HG03469 (cell line): ENCODE data around the gene ITGBL1.

Experiments used
- ATAC-seq: cut with Tn5 transposase; IDR thresholded peaks from one replicate; pipeline ENCODE4 v1.9.1; 2021; ENCODE audit warnings: mild to moderate bottlenecking, moderate library complexity, moderate number of reproducible peaks; ENCODE audit not compliant: unreplicated experiment

ITGBL1 gene

DNA sequence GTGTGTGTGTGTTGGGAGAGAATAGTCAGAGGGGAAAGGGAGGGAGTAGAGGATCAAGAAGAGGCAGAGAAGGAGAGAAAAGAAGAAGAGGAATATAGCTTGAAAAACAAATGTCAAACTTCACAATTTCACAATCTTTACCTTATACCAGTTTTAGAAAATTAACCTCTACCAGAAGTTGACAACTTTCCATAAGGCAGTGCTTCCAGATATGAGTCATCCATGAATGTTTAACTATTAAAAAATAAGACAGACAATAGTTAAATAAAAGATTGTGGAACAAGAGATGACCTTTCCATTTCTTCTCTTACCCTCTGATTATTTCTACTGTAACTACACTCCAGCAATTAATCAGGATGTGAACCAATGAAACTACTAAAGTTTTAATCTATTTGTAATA is 229.4 kb downstream of the ITGBL1 start:
- no peak for ATAC-seq

DNA sequence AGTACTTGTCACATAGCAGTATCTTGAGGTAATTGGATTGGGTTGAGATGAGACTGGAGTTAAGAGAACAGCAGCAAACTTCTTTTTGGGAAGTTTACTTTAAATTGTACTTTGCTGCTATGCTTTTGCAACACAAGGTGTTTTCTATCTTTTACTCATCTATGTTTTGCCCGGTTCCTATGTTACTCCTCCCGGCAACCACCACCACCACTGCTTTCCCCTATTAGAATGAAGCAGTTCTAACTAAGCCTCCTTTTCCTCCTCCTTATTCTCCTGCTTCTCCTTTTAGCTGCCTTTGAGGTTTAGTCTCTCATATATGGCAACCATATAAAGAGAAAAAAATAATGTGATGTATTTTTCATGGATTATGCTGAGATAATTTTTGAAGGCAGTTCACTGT is 233.5 kb downstream of the ITGBL1 start:
- ATAC-seq, result no peak

DNA sequence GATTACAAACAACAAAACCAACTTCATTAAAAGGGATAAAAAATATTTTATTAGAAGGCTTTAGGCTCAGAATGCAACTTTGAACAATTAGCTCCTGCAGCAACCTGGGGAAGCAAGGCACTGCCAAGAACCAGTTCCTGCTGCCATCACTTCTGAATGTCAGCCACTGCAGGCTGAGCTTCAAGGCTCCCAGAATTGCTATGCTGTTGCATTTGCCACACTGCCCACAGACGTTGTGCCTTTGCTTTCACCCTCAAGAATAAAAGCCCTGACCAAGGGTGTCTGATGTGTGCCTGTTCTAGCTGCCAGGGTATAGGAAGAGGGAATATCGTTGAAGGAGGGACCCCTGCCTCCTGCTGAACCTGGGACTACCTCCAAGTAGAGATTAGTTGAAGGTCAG is 238.4 kb downstream of the ITGBL1 start:
- ATAC-seq, result no peak

DNA sequence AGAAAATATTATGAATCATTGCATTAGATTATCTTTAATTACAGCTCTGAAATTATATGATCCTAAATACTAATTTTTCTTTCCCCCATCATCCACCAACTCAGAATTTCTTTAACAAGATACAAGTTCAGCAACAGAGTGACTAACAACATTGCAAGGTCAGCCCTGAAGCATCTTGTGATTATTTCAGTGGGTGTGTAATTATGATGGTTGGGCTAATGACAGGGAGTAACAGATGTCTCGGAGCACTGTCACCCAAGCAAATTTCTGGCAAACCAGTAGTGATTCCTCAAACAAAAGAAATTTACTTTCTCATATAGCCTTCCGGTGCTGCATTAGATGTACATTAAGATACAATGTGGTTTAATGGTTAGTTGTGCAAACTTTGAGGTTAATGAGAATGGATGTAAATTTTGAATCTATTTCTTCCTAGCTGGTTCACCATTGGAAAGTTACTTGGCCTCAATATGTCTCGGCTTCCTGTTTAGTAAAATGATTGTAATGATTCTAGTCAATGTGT is 238.9 kb downstream of the ITGBL1 start:
- no peak for ATAC-seq

DNA sequence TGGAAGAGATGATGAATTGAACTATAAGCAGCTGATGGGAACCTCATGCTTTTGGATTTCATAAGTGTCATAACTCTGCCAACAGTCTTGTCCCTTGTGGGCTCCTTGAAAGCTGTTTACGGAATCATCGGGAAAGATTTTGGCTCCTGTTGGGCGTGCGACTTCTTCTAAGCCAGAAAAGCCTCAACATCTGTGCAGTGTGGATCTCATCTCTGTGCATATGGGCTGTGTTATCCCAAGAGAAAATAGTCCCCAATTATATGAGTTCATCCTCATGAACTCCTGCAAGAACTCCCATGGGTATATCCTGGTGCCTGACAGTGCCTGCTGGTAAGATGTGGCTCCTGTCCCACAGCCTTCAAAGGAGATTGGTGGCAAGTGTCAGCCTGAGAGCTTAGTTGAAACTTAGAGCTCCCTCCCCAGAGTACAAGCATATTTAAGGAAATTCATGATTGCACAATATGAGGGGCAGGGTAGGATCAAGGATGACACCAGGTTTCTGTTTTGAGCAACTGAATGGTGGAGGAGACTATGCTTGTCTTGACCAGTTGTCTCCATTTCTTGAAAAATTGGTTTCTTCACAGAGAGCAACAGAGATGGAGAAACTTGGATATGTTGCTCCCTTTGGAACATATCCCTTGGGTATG is 243.5 kb downstream of the ITGBL1 start:
- no peak for ATAC-seq

DNA sequence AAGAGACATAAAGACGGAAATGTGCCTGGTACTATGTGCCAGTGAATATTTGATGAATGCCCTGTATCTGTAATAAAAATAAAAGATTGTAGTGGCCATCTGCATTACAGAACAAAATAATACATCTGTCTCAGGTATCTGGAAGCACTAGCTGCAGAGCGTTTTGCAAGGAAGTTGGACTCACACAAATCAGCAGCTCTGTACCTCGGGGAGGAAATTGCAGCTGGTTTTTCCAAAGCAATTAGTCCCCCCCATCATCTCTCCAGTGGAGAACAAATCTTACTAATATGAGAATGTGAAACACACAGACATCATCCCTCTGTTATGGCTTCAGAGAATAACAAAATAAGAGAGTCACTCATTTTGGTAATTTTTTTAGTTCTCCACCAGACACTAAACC is 245.3 kb downstream of the ITGBL1 start:
- no peak for ATAC-seq

DNA sequence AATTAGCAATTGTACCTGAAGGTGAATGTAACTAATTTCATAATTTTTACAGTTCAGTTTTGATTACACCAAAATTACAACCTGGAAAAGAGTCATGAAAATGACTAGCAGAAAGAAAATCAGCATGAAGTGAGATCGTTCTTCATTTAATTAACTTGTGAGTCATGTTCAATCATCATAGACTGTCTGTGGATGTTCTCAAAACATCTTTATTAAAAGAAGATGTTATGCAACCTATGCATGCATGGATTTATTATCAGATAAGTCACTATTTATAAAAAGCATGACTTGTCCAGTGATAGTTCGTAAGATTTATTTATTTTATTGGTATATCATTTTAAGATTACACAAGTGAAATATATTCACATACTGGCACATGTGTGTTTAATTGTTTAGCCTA is 245.9 kb downstream of the ITGBL1 start:
- ATAC-seq, result no peak

DNA sequence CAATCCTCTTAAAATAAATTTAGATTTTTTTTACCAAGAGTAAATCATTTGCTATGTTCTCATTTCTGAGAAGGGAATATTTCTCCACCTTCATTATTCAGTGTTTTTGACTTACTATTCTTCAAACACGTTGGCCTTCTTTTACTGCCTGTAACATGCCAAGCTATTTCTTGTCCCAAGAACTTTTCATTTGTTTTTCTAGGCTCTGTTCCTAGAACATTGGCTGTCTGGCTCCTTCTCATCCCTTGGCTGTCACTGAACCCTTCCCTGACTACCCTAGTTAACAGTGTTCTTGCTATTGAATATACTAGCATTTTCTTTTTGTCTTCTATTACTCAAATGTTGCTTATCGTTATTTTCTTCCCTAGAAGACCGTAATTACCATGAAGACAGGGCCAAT is 248.1 kb downstream of the ITGBL1 start:
- ATAC-seq, result no peak

DNA sequence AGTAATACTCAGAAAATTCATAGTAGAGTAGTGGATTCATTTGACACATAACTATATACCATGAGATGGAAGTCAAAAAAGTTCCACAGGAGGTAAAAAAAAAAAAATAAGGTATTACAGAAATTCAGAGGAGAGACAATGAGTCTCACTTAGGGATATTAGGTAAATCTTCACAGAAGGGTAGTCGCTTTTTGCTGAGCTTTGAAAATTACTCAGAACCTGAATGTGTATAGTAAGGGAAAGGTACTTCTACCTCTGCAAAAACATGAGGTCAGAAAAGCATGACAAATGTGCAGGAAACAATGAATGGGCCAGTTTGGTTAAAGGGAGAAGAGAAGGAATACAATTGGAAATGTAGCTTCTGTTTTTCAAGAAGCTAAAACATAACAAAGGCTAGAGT is 250.6 kb downstream of the ITGBL1 start:
- ATAC-seq, result no peak

DNA sequence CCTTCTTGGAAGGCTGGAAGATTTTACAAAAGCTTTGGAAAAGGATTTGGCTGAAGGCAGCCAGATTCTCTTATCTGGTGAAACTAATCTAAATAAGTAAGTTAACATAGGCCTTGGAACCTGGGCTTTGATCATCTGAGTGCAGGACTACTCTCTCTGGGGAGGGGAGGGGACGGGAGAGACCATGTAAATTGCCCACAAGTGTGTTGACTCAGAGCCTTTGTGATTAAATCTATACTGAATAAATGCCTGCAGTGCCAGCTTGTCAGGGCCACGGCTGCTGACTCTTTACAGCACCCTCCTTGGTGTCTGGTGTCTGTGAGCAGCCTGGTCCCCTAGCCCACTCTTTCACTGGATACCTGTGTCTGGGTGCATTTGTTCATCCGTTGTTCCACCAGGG is 251.4 kb downstream of the ITGBL1 start:
- no peak for ATAC-seq

DNA sequence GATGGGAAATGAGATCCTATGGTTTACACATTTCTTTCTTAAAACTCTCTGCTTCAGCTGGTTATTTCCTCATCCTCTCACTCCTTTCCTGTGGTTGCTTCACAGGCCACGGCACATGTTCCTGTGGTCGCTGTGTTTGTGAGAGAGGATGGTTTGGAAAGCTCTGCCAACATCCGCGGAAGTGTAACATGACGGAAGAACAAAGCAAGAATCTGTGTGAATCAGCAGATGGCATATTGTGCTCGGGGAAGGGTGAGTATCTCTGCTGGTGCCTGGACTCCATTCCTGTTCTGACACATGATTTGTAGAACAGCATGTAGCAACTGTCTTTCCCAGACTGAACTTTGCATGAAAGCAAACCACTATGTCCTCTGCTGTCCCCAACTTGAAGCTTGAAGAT is 254.2 kb downstream of the ITGBL1 start:
- no peak for ATAC-seq

DNA sequence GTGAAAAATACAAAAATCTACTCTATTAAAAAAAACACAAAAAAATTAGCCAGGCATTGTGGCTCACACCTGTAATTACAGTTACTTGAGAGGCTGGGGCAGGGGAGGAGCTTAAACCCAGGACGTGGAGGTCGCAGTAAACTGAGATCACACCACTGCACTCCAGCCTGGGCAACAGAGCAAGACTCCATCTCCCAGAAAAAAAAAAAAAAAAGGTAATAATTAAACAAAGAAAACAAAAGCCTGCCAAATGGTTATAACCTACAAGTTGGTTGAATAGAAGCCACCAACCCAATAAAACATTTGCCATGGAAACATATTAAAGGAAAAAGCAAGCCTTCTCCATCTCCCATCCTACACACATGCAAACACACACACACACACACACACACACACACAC is 255.2 kb downstream of the ITGBL1 start:
- ATAC-seq, result no peak

DNA sequence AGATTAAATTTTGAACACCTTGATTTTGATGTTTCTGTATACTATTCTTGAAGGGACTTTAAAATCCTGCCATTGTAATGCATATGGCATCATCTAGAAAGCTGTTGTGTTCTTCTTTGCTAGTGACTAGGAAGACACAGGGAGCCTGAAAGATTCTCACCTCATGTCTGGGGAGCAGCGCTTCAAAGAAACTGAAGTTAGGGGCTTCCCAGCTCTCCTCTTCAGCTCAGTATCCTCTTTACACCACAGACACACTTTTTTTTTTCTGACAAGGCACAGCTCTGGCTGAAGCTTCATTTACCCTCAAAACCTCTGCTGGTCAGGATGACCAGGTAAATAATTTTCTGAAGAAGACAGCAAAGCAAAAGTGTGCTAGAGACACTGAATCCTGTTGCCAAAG is 255.6 kb downstream of the ITGBL1 start:
- ATAC-seq, result no peak

DNA sequence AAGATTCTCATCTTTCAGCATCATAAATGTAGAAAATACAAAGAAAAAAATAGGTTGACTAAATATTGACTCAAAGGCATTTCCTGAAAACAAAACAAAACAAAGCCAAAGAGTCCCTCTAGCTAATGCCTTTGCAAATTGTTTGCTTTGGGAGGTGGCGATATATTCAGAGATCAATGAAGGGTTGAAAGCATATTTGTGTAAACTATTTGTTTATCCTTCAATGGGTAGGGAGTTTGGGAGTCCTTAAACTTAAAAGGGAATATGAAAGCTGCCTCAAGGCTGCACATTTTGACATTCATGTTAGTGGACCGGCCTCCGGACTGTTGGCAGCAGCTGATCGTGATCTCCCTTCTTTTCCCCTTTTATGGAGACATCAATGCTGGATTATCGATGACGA is 257.5 kb downstream of the ITGBL1 start:
- ATAC-seq, result no peak

DNA sequence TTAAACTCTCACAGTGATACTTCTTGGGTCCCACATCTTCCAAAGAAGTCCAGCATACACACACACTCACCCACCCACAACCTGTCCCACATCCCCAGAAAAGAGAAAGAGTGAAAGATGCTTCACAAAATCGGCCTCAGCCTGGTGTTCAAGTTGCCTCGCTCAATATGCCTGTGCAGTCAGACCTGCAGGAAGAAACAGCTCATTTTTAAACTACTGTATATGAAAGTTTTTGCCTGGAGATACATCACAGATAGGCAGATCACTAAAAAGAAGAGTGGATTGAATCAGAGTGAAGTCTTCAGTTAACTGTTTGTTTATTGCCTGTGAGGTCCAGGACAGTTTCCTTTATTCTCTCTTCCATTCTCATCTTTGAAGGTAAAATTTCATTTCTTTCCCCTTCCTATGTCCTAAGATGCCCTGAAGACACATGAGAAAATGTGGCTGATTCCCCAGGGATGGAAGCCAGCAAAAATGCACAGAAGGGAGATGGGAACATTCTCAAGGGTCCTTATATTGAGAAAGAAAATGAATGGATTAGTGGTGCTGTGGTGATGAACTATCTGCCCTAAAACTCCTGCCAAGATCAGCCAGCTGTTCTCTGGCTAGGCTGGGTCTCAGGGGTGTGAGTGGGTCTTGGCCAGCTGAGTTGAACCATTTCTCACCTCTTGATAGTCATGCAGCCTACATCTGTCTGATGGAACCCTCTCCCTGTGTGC is 259.0 kb downstream of the ITGBL1 start:
- ATAC-seq, result no peak

DNA sequence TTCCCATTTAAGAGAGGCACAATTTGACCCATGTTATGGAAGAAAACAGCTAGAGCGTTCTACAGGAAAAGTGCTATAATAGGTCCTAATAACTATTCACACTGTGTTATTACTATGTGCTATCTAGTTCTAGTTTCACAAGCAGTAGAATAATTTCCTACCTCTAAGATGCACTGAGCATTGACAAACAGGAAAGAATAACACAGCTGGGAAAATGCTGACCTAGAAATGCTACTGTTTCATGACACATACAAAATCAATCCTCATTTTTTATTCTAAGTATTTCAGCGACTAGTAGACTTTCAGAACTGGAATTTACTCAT is 259.5 kb downstream of the ITGBL1 start:
- ATAC-seq, result no peak

DNA sequence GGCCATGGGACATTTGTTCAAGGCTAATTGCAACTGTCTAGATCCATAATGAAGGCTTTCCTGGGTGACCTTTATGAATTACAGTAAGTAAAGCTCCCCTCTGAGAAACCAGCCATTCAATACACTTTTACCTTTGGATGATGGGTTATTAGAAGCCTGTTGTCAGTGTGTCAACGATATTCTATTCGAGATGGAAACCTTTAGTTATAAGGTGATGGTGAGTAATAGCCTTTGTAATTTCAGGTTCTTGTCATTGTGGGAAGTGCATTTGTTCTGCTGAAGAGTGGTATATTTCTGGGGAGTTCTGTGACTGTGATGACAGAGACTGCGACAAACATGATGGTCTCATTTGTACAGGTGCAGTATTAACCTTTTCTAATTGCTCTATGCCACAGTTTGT is 261.7 kb downstream of the ITGBL1 start:
- no peak for ATAC-seq

DNA sequence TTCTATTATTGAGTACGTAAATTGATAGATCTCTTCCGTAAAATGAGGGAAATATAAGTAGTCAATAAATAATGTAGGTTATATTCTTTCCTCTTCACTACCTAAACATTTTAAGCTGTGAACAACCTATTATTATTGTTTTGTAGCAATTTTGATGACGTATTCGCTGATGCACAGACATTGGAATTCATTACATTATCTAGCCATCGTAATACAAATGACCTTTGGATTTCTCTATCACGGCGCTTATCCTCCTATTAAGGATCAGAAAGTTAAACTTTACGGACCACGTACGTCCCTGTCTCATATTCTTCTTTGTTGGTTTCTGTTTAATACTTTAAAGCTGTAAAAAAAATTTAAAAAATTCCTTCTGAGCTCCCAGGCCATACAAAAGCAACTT is 264.9 kb downstream of the ITGBL1 start:
- no peak for ATAC-seq

DNA sequence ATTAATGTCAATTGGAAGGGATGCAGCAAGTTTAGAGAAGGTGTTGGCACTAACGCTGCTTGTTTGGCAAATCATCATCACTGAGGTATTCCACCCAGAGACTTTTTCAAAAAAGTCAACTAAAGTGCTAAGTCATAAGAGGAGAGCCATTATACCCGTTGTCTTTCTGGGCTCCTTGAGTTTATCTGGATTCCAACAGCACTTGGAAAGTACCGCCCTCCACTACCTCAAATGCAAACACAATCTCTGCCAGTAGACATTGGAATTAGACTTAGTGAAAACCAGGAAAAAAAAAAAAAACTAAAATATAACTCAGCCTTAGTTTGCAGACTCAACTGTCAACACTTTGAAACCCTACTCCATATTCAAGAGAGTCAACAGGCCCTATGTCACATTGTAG is 266.0 kb downstream of the ITGBL1 start:
- ATAC-seq, result no peak

DNA sequence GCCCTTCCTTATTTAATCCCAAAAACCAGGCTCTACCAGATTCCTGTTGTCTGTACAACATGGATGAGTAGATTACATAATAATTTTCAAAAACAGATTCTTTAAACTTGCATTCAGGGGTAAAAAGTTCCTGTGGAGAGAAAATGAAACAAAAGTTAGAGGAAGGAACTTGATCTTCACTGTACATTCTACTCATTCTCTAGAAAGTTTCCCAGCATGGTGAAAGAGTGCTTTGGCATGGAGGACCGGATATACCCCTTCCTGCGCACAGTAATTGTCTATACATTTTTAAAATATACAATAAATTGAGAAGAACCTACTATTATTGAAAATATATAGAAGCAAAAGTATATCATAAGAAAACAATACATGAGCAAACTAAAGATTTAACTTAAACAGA is 274.2 kb downstream of the ITGBL1 start:
- no peak for ATAC-seq

DNA sequence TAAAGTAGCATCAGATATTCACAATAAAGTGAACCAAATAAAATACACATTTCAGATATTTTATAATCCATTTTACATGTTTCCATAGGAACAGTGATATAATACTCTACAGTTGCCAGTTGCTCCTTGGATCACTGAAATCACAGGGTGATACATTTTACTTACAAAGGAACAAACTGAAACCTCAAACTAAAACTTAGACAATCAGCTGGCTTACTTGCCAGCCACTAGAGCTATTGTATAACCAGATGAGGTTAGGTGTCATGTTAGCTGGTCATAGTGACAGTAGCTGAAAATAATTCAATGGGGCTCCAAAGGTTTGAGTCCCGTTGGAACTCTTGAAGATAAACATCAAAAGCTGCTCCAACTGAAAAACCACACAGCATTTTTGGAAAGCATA is 274.6 kb downstream of the ITGBL1 start:
- no peak for ATAC-seq

DNA sequence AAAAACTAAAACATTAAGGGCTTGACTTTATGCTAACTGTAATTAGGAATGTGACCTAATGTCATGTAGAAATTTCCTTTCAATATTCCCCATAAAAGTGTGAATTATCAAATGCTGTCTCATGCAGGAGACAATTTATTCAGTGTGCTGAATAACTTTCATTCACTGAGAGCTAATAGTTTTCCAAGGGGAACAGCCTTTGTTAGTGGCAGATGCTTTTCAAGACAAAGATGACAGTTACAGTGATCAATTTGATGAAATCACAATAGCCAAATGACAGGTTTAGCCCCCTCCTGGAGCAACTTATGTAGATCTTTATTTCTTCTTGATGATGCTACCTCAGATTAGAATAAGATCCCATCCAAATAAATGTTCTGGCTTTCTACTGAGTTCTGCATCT is 275.5 kb downstream of the ITGBL1 start:
- no peak for ATAC-seq

DNA sequence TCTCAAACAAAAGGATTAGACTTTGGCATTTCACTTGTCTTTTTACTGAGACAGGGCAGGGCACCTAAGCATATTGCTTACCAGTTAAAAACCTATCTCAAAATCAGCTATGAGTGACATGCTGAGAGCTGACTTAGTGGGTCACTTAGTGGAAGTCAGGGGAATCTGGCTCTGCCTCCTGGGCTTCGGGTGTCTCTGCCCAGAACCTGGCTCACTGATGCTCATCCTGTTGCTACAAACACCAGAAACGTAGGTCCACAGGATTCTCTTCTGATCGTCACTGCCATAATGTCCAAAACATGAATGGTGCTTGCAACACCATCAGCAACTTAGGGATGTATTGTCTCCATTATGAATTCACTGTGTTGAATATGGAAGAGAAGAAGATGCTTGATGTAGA is 276.1 kb downstream of the ITGBL1 start:
- no peak for ATAC-seq
